CD4-positive, alpha-beta memory T cell (primary cell): ENCODE data around the gene C17orf50. TPM values are rescaled to one million over a fixed set of nuclear protein-coding genes. Genes with fewer than 3 reads are reported as not detected.
A peak's percentile ranks its signal among the peaks of the same experiment; 100 is the strongest.

Source experiments
- CTCF ChIA-PET: fragments of 350-600 bp; sonication (Branson Sonifier 250); formaldehyde crosslinking; loops from one replicate; lab custom pipeline; 2021; ENCODE audit warnings: inconsistent platforms; ENCODE audit not compliant: partially characterized antibody; lab: Charles Lee
- POLR2A ChIA-PET: fragments of 350-600 bp; sonication (Branson Sonifier 250); formaldehyde crosslinking; loops from one replicate; lab custom pipeline; 2021; ENCODE audit not compliant: partially characterized antibody; lab: Charles Lee
- DNase-seq, 5 donors: peaks; one replicate each; pipeline versions ENCODE4 v3.0.0 to v3.0.0-alpha.2; 2020 to 2022; ENCODE audit warnings: mixed read lengths in 1 of 5
- H3K27ac ChIP-seq: one replicate; pipeline ENCODE4 v1.7.0; 2013; ENCODE audit warnings: low read depth, low read length
- H3K27me3 ChIP-seq: 2 replicates; pipeline ENCODE4 v1.7.0; 2013; ENCODE audit warnings: mild to moderate bottlenecking, low read length, moderate library complexity; ENCODE audit not compliant: insufficient read depth
- H3K36me3 ChIP-seq: 2 replicates; pipeline ENCODE4 v1.7.0; 2013; ENCODE audit warnings: mild to moderate bottlenecking, low read length, moderate library complexity; ENCODE audit not compliant: insufficient read depth
- H3K4me1 ChIP-seq: 2 replicates; pipeline ENCODE4 v1.7.0; 2013; ENCODE audit warnings: mild to moderate bottlenecking, low read length, moderate library complexity; ENCODE audit not compliant: insufficient read depth
- H3K4me3 ChIP-seq, 2 donors: one replicate each; pipeline ENCODE4 v1.7.0; 2013; ENCODE audit warnings: low read length in 2 of 2, mild to moderate bottlenecking in 1 of 2
- H3K9me3 ChIP-seq, 2 donors: one replicate each; pipeline ENCODE4 v1.7.0; 2013; ENCODE audit warnings: low read length in 2 of 2, control low read depth in 1 of 2; ENCODE audit not compliant: control insufficient read depth in 1 of 2
- H3K27ac Mint-ChIP-seq, 7 donors: one replicate each; pipeline ENCODE4 v1.8.0; 2020 to 2021; ENCODE audit warnings: mixed read lengths in 7 of 7, mild to moderate bottlenecking in 6 of 7, inconsistent platforms in 3 of 7, moderate library complexity in 3 of 7
- H3K27me3 Mint-ChIP-seq, 2 donors: one replicate each; pipeline ENCODE4 v1.8.0; 2020 to 2021; ENCODE audit warnings: mixed read lengths in 2 of 2
- H3K36me3 Mint-ChIP-seq, 2 donors: one replicate each; pipeline ENCODE4 v1.8.0; 2020 to 2021; ENCODE audit warnings: mixed read lengths in 2 of 2, inconsistent platforms in 1 of 2, mild to moderate bottlenecking in 1 of 2
- H3K4me1 Mint-ChIP-seq, 4 donors: one replicate each; pipeline ENCODE4 v1.8.0; 2020 to 2021; ENCODE audit warnings: mixed read lengths in 4 of 4, mild to moderate bottlenecking in 1 of 4
- H3K4me3 Mint-ChIP-seq, 8 donors: one replicate each; pipeline ENCODE4 v1.8.0; 2020 to 2021; ENCODE audit warnings: mixed read lengths in 8 of 8, mild to moderate bottlenecking in 7 of 8, moderate library complexity in 6 of 8, inconsistent platforms in 3 of 8
- H3K9me3 Mint-ChIP-seq, 8 donors: one replicate each; pipeline ENCODE4 v1.8.0; 2020 to 2021; ENCODE audit warnings: mixed read lengths in 8 of 8, mild to moderate bottlenecking in 5 of 8, inconsistent platforms in 3 of 8, moderate library complexity in 1 of 8
- intact Hi-C: fragments of 100-400 bp; cut with micrococcal nuclease; formaldehyde crosslinking; loops from one replicate; pipeline ENCODE4 v1.15.1; 2023
- polyA plus RNA-seq, 2 donors: library from polyadenylated mRNA; unstranded; fragments of 300-500 nt; fragmentation: Illumina TruSeq; gene quantifications; one replicate each; pipeline ENCODE4 v1.2.3, GENCODE V29; 2021
- total RNA-seq, 2 experiments: library from RNA; stranded (reverse); gene quantifications; one replicate each; pipeline ENCODE4 v1.2.3, GENCODE V29; 2021

C17orf50 gene
- total and polyA plus RNA-seq, 4 experiments from 2014 or later, result not detected

DNA sequence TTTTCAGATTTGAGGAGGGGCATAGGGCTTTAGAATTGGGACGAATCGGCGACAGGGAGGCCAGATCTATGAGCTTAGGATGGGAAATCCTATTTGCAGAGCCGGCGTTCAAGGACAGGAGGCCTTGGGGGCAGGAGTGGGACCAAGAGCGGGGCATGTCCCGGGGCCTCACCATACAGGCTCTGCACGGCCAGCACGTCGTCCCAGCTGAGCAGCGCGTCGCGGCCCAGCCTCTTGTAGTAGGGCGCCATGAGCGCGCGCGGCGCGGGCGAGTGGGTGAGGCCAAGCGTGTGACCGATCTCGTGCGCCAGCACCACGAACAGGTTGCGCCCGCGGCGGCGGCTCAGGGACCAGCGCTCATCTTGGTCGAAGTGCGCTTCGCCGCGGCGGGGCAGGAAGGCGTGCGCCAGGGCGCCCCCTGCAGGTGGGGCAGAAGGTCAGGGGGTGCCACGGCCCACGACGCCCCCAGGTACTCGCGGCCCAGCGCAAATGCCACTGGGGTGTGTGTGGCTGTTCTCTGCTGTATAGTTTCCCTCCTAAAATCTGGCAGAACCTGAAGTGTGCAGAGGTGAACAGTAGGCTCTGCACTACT lies 9.3 kb downstream of the C17orf50 start:
- no peaks in the 10 kb centered on the region for H3K27me3 ChIP-seq
- ChIA-PET POLR2A (no interaction called here), CTCF (interaction anchor here (1.1 to 13.8 kb wide), 3 partner anchors 22 to 38 kb away, joined by 3 to 350 read pairs (median 3); partner anchors contain the start of gene TAF15)
- no peak for DNase-seq
- Mint-ChIP-seq H3K9me3 (no peaks in the 10 kb centered on the region), H3K4me1 (peaks cover under 1 to 7% (median 1%) of the 10 kb centered on the region in 4 donors), H3K4me3 (peak overlapping the region in 1 of 8 donors; percentile 16), H3K36me3 (no peaks in the 10 kb centered on the region), H3K27ac (no peak overlapping the region), H3K27me3 (peaks cover 0 to 12% of the 10 kb centered on the region in 2 donors)
- intact Hi-C loops, result no loop called here
- no peak overlapping the region for H3K4me3 ChIP-seq
- H3K36me3 ChIP-seq, result no peaks in the 10 kb centered on the region
- H3K9me3 ChIP-seq, result no peaks in the 10 kb centered on the region
- H3K27ac ChIP-seq, result no peak overlapping the region
- H3K4me1 ChIP-seq, result peaks cover 1% of the 10 kb centered on the region

DNA sequence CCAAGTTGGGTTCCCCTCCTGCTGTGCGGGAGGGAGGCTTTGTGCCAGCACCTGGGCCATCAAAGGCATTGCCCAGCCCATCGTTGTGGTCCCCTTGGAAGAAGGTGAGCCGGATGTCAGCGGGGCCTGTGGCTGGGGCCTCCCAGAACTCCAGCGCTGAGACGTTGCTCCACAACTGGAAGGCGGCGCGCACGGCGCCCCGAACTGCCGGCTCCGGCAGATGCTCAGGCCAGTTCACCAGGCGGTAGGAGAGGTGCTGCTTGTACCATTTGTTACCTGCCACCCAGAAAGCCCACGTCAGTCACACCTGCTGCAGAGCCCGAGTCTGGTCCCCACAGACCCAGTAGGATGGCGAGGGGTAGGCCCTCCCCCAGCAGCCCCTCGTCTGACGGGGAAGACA lies 12.4 kb downstream of the C17orf50 start:
- CTCF ChIA-PET, result no interaction called here

DNA sequence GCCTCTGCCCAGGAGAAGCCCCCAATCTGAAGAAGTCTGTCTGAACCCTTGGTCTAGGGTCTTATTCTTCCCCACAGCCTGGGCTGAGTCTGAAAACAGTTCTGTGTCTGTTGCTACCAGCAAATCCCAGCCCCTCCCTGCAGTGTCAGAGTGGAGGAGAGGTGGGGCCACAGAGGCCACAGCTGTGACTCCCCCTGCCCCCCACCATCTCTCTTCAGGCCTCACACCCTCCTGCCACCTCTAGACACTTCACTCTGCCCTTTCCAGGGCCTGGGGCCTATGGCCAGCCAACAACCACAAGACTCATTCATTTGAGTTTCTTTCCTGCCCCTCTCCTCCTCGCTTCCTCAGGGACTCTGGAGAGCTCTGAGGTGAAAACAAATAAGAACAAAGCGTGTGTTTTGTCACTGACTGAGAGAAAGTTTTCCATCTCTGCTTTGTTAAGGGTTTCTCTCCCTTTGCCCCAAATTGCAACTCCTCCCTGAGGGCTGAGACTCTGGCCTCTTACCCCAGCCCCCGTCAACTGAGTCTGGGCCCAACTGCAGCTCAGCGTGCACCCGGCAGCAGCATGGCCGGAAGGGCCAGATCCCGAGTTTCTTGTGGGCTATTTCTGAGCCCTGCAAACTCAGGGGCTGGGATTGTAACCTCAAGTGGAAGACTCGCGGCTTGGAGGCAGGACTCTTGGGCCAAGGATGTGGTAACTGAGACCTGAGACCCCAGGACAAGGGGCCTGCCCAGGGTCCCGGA lies 13.2 kb downstream of the C17orf50 start:
- H3K4me1 Mint-ChIP-seq, result no peaks in the 10 kb centered on the region
- intact Hi-C loops, result no loop called here
- no peak overlapping the region for H3K4me3 Mint-ChIP-seq
- no peaks in the 10 kb centered on the region for H3K36me3 Mint-ChIP-seq
- ChIA-PET POLR2A (no interaction called here), CTCF (interaction anchor here (1.0 to 4.7 kb wide), 2 partner anchors 9 to 31 kb away, joined by 3 to 29 read pairs; no protein-coding TSS in a partner anchor)
- peaks cover 1 to 22% of the 10 kb centered on the region in 2 donors for H3K27me3 Mint-ChIP-seq
- no peak for DNase-seq
- Histone ChIP-seq H3K4me3 (no peak overlapping the region), H3K27me3 (no peaks in the 10 kb centered on the region), H3K27ac (no peak overlapping the region), H3K4me1 (no peaks in the 10 kb centered on the region), H3K9me3 (no peaks in the 10 kb centered on the region), H3K36me3 (no peaks in the 10 kb centered on the region)
- no peak overlapping the region for H3K27ac Mint-ChIP-seq
- H3K9me3 Mint-ChIP-seq, result no peaks in the 10 kb centered on the region

More for the DNA sequence above, 12.4 kb downstream of the C17orf50 start:
- Histone ChIP-seq H3K27me3 (no peaks in the 10 kb centered on the region), H3K27ac (no peak overlapping the region), H3K36me3 (no peaks in the 10 kb centered on the region), H3K9me3 (no peaks in the 10 kb centered on the region), H3K4me3 (no peak overlapping the region), H3K4me1 (no peaks in the 10 kb centered on the region)
- no peaks in the 10 kb centered on the region for H3K36me3 Mint-ChIP-seq
- no peak overlapping the region for H3K27ac Mint-ChIP-seq
- H3K4me3 Mint-ChIP-seq, result no peak overlapping the region
- H3K9me3 Mint-ChIP-seq, result no peaks in the 10 kb centered on the region
- no peak for DNase-seq
- no peaks in the 10 kb centered on the region for H3K4me1 Mint-ChIP-seq
- intact Hi-C loops, result no loop called here
- POLR2A ChIA-PET, result no interaction called here
- H3K27me3 Mint-ChIP-seq, result peaks cover 1 to 21% of the 10 kb centered on the region in 2 donors

DNA sequence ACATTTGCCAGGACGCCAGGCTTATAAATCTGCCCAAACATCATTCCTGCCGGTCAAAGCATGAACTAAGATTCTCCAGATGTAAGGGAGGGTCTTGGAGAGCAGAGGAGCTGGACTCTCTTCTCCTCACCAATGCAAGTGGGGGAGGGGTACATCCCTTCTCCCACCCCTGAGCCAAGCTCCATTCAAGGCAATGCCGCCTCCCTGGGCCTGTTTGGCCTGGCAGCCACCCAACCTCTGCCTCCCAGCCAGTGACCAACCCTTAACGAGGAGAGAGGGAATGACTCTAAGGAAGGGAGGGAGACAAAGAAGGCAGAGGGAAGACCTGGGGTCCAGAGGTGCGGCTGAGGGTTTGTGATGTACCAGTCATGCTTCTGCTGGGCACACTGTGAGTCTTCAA lies 13.8 kb downstream of the C17orf50 start:
- Mint-ChIP-seq H3K27me3 (peaks cover 1 to 24% of the 10 kb centered on the region in 2 donors), H3K4me1 (no peaks in the 10 kb centered on the region), H3K27ac (no peak overlapping the region), H3K9me3 (no peaks in the 10 kb centered on the region), H3K36me3 (no peaks in the 10 kb centered on the region), H3K4me3 (no peak overlapping the region)
- no peak for DNase-seq
- no peak overlapping the region for H3K27ac ChIP-seq
- H3K4me3 ChIP-seq, result no peak overlapping the region
- no peaks in the 10 kb centered on the region for H3K36me3 ChIP-seq
- H3K27me3 ChIP-seq, result no peaks in the 10 kb centered on the region
- POLR2A ChIA-PET, result no interaction called here
- CTCF ChIA-PET, result interaction anchor here (1.0 to 4.7 kb wide), 2 partner anchors 10 to 31 kb away, joined by 3 to 29 read pairs; no protein-coding TSS in a partner anchor
- no peaks in the 10 kb centered on the region for H3K4me1 ChIP-seq
- H3K9me3 ChIP-seq, result no peaks in the 10 kb centered on the region
- intact Hi-C loops, result no loop called here

DNA sequence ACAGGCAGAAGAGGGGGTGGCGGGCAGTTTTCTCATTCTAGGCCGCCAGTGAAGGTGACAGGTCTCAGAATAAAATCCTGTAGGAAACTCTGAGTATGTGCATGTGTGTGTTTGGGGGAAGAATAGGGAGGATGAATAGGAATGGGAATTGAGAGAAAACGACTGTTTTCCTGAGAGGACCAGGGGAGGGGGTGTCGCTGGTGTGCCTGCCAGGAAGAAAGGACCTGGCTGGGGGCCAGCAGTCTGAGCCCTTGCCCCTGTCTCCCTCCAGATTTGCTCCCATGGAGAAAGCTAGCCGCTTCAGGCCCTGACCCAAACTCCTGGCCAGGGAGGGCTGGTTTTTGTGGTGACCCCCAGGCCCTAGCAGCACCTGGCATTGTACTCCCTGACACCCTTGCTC lies 14.4 kb downstream of the C17orf50 start:
- intact Hi-C loops, result no loop called here
- Histone ChIP-seq H3K27me3 (no peaks in the 10 kb centered on the region), H3K9me3 (no peaks in the 10 kb centered on the region), H3K36me3 (no peaks in the 10 kb centered on the region), H3K4me3 (no peak overlapping the region), H3K4me1 (no peaks in the 10 kb centered on the region), H3K27ac (no peak overlapping the region)
- Mint-ChIP-seq H3K27me3 (peaks cover 1 to 25% of the 10 kb centered on the region in 2 donors), H3K4me1 (no peaks in the 10 kb centered on the region), H3K27ac (no peak overlapping the region), H3K4me3 (no peak overlapping the region), H3K9me3 (no peaks in the 10 kb centered on the region), H3K36me3 (no peaks in the 10 kb centered on the region)
- ChIA-PET CTCF (interaction anchor here (4.7 kb wide), 1 partner anchor 11 kb away, joined by 29 read pairs; no protein-coding TSS in a partner anchor), POLR2A (no interaction called here)
- no peak for DNase-seq

DNA sequence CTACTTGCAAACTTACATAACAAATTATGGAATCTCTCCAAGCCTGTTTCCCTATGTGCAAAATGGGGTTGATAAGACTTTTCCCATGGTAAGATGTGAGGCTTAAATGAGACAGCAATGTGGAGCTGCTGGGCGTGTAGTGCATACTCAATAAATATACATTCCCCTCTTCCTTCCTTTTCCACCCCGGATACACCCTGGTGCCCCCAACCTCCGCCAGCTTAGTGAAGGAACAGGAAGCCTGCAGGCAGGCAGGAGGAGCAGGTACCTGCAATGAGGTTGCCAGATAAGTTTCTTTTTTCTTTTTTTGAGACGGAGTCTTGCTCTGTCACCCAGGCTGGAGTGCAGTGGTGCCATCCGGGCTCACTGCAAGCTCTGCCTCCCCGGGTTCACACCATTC lies 14.9 kb downstream of the C17orf50 start:
- no peaks in the 10 kb centered on the region for H3K36me3 Mint-ChIP-seq
- CTCF ChIA-PET, result interaction anchor here (4.7 kb wide), 1 partner anchor 11 kb away, joined by 29 read pairs; no protein-coding TSS in a partner anchor
- no peaks in the 10 kb centered on the region for H3K27me3 ChIP-seq
- POLR2A ChIA-PET, result no interaction called here
- no peak overlapping the region for H3K4me3 Mint-ChIP-seq
- peaks cover 1 to 25% of the 10 kb centered on the region in 2 donors for H3K27me3 Mint-ChIP-seq
- H3K4me3 ChIP-seq, result no peak overlapping the region
- no peaks in the 10 kb centered on the region for H3K9me3 Mint-ChIP-seq
- H3K9me3 ChIP-seq, result no peaks in the 10 kb centered on the region
- H3K27ac Mint-ChIP-seq, result no peak overlapping the region
- intact Hi-C loops, result no loop called here
- H3K27ac ChIP-seq, result no peak overlapping the region
- H3K36me3 ChIP-seq, result no peaks in the 10 kb centered on the region
- H3K4me1 ChIP-seq, result no peaks in the 10 kb centered on the region
- H3K4me1 Mint-ChIP-seq, result no peaks in the 10 kb centered on the region
- DNase-seq, result no peak

DNA sequence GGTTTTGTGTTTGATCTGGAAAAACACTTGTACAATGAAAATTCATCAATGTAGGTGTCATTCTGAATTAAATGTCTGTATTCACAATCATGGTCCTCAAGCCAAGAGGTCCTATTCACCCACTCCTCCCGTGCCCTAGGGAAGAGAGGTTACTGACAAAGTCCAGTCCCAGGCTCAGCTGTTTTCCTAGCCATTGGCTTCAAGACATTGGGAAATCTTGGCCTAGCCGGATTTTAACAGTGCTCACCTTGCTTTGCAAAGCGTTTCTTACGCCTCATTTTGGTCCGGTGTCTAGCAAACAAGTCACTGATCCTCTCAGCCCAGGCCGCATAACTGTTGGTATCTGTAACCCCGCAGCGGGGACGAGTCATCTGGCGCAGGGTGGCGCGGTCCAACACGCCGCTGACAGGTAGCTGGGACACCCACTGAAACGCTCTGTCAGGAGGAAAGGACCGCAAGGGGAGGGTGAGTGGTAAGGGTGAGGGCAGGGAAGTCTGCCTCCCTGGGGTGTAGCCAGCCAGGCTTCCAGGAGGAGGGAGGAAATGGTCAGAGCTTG lies 18.0 kb downstream of the C17orf50 start:
- DNase-seq, result no peak
- Mint-ChIP-seq H3K36me3 (no peaks in the 10 kb centered on the region), H3K9me3 (no peaks in the 10 kb centered on the region), H3K27me3 (peaks cover 5 to 24% of the 10 kb centered on the region in 2 donors), H3K4me1 (no peaks in the 10 kb centered on the region), H3K4me3 (no peak overlapping the region), H3K27ac (no peak overlapping the region)
- H3K4me3 ChIP-seq, result no peak overlapping the region
- intact Hi-C loops, result no loop called here
- H3K36me3 ChIP-seq, result no peaks in the 10 kb centered on the region
- no peaks in the 10 kb centered on the region for H3K27me3 ChIP-seq
- H3K4me1 ChIP-seq, result no peaks in the 10 kb centered on the region
- H3K9me3 ChIP-seq, result no peaks in the 10 kb centered on the region
- no peak overlapping the region for H3K27ac ChIP-seq
- POLR2A ChIA-PET, result no interaction called here
- CTCF ChIA-PET, result interaction anchor here (3.1 kb wide), 1 partner anchor 15 kb away, joined by 18 read pairs; no protein-coding TSS in a partner anchor
